ES-I3 (cell line): ENCODE measurements around the gene ARHGEF10L.

Experiments used
- H3K36me3 ChIP-seq: 2 replicates; pipeline ENCODE4 v1.6.1; 2013; ENCODE audit warnings: mild to moderate bottlenecking, low read length, control low read depth, moderate library complexity; ENCODE audit not compliant: insufficient read depth
- H3K4me1 ChIP-seq: 2 replicates; pipeline ENCODE4 v1.6.1; 2013; ENCODE audit warnings: mild to moderate bottlenecking, control low read depth, low read length; ENCODE audit not compliant: insufficient read depth
- H3K9ac ChIP-seq: 2 replicates; pipeline ENCODE4 v1.6.1; 2013; ENCODE audit warnings: low read depth, mild to moderate bottlenecking, low read length, moderate library complexity
- H3K9me3 ChIP-seq: 2 replicates; pipeline ENCODE4 v1.6.1; 2013; ENCODE audit warnings: mild to moderate bottlenecking, low read length, moderate library complexity; ENCODE audit not compliant: control insufficient read depth, insufficient read depth

The ARHGEF10L gene

GRCh38 chr1:17531682-17532487, 7.6 kb upstream of the ARHGEF10L start:
- Histone ChIP-seq H3K4me1 (peaks cover 10% of the 10 kb centered on the region; the same call in 1 of the 2 replicates), H3K36me3 (no peaks in the 10 kb centered on the region), H3K9me3 (no peaks in the 10 kb centered on the region), H3K9ac (no peak overlapping the region)

- H3K9me3 ChIP-seq = no peaks in the 10 kb centered on the region
- H3K4me1 ChIP-seq = peaks cover 7% of the 10 kb centered on the region
- H3K36me3 ChIP-seq = no peaks in the 10 kb centered on the region
- H3K9ac ChIP-seq = no peak overlapping the region
Observed at GRCh38 chr1:17533201-17533600, 6.3 kb upstream of the ARHGEF10L start.

GRCh38 chr1:17535300-17535936, 4.1 kb upstream of the ARHGEF10L start:
- Histone ChIP-seq H3K9ac (no peak overlapping the region), H3K36me3 (no peaks in the 10 kb centered on the region), H3K9me3 (no peaks in the 10 kb centered on the region), H3K4me1 (peaks cover 14% of the 10 kb centered on the region)

GRCh38 chr1:17538010-17538409, 1.5 kb upstream of the ARHGEF10L start:
- no peaks in the 10 kb centered on the region for H3K36me3 ChIP-seq

GRCh38 chr1:17538428-17539117, 925 bp upstream of the ARHGEF10L start:
- peak overlapping the region; percentile 55 for H3K9ac ChIP-seq
- no peaks in the 10 kb centered on the region for H3K9me3 ChIP-seq
- peaks cover 16% of the 10 kb centered on the region for H3K4me1 ChIP-seq
- no peaks in the 10 kb centered on the region for H3K36me3 ChIP-seq

More at GRCh38 chr1:17538010-17538409, 1.5 kb upstream of the ARHGEF10L start:
- Histone ChIP-seq H3K9ac (no peak overlapping the region), H3K9me3 (no peaks in the 10 kb centered on the region), H3K4me1 (peaks cover 16% of the 10 kb centered on the region)

- no peaks in the 10 kb centered on the region for H3K9me3 ChIP-seq
- peak overlapping the region; percentile 55 for H3K9ac ChIP-seq
- no peaks in the 10 kb centered on the region for H3K36me3 ChIP-seq
- H3K4me1 ChIP-seq = peaks cover 16% of the 10 kb centered on the region
Observed at GRCh38 chr1:17539118-17539476, 401 bp upstream of the ARHGEF10L start.

- no peaks in the 10 kb centered on the region for H3K36me3 ChIP-seq
- peaks cover 20% of the 10 kb centered on the region for H3K4me1 ChIP-seq
- H3K9me3 ChIP-seq = no peaks in the 10 kb centered on the region
- H3K9ac ChIP-seq = peak overlapping the region; percentile 98
Observed at GRCh38 chr1:17540255-17541001, 930 bp downstream of the ARHGEF10L start.

GRCh38 chr1:17542645-17543044, 3.1 kb downstream of the ARHGEF10L start:
- peaks cover 41% of the 10 kb centered on the region for H3K4me1 ChIP-seq

GRCh38 chr1:17544776-17545350, 5.4 kb downstream of the ARHGEF10L start:
- peaks cover 45% of the 10 kb centered on the region for H3K4me1 ChIP-seq
- no peaks in the 10 kb centered on the region for H3K9me3 ChIP-seq
- H3K9ac ChIP-seq = no peak overlapping the region
- H3K36me3 ChIP-seq = no peaks in the 10 kb centered on the region

More at GRCh38 chr1:17542645-17543044, 3.1 kb downstream of the ARHGEF10L start:
- Histone ChIP-seq H3K36me3 (no peaks in the 10 kb centered on the region), H3K9me3 (no peaks in the 10 kb centered on the region), H3K9ac (no peak overlapping the region)

GRCh38 chr1:17545356-17545755, 5.9 kb downstream of the ARHGEF10L start:
- Histone ChIP-seq H3K36me3 (no peaks in the 10 kb centered on the region), H3K4me1 (peaks cover 48% of the 10 kb centered on the region), H3K9me3 (no peaks in the 10 kb centered on the region), H3K9ac (no peak overlapping the region)

- Histone ChIP-seq H3K36me3 (no peaks in the 10 kb centered on the region), H3K4me1 (peaks cover 56% of the 10 kb centered on the region), H3K9ac (no peak overlapping the region), H3K9me3 (no peaks in the 10 kb centered on the region)
Observed at GRCh38 chr1:17546946-17547670, 7.6 kb downstream of the ARHGEF10L start.

- Histone ChIP-seq H3K9ac (no peak overlapping the region), H3K4me1 (peaks cover 65% of the 10 kb centered on the region), H3K36me3 (no peaks in the 10 kb centered on the region), H3K9me3 (no peaks in the 10 kb centered on the region)
Observed at GRCh38 chr1:17549384-17549783, 9.9 kb downstream of the ARHGEF10L start.

- no peaks in the 10 kb centered on the region for H3K36me3 ChIP-seq
- H3K9ac ChIP-seq = peak overlapping the region; percentile 1; the same call in 1 of the 2 replicates
- H3K9me3 ChIP-seq = no peaks in the 10 kb centered on the region
- H3K4me1 ChIP-seq = peaks cover 57% of the 10 kb centered on the region
Observed at GRCh38 chr1:17550729-17551584, 11.5 kb downstream of the ARHGEF10L start.
